Esophagus muscularis mucosa (tissue), 4 donors: ENCODE data around the gene FBXO34.

Source experiments
- CTCF ChIP-seq, 3 experiments: fragments of 200-600 bp in 2 of 3; fragments of 450-650 bp in 1 of 3; sonication (generic) in 2 of 3; IDR thresholded peaks; one replicate each; pipeline ENCODE4 v1.5.1; 2017 to 2019; ENCODE audit warnings: antibody characterized with exemption in 3 of 3, mild to moderate bottlenecking in 2 of 3, moderate library complexity in 1 of 3
- EP300 ChIP-seq: sonication (generic); formaldehyde crosslinking; IDR thresholded peaks from one replicate; pipeline ENCODE4 v1.6.1; 2017; ENCODE audit warnings: antibody characterized with exemption
- POLR2A ChIP-seq: fragments of 450-650 bp; IDR thresholded peaks from one replicate; pipeline ENCODE4 v1.6.1; 2017; ENCODE audit warnings: antibody characterized with exemption, moderate library complexity, mild to moderate bottlenecking, low read depth
- POLR2AphosphoS5 ChIP-seq, 2 donors: sonication (generic); formaldehyde crosslinking; IDR thresholded peaks; one replicate each; pipeline ENCODE4 v1.6.1; 2017; ENCODE audit warnings: antibody characterized with exemption in 2 of 2

GRCh38 chr14:55383541-55384140, 112.4 kb downstream of the FBXO34 start:
- TF ChIP-seq CTCF (IDR thresholded peaks at IDR 0.05), result no peak
- no peak for TF ChIP-seq EP300
- no peak for TF ChIP-seq POLR2A
- TF ChIP-seq POLR2AphosphoS5 (IDR thresholded peaks at IDR 0.05), result no peak
